HEK293T (cell line): ENCODE results near the gene PRC1.

ENCODE experiments used
- CTBP1 ChIP-seq: fragments of 450-650 bp; IDR thresholded peaks from 2 replicates; pipeline ENCODE4 v1.6.1; 2016; ENCODE audit warnings: borderline replicate concordance
- FOXA1 ChIP-seq: fragments of 450-650 bp; IDR thresholded peaks from 2 replicates; pipeline ENCODE4 v1.6.1; 2016; ENCODE audit warnings: mild to moderate bottlenecking
- FOXK2 ChIP-seq: fragments of 450-650 bp; IDR thresholded peaks from 2 replicates; pipeline ENCODE4 v1.6.1; 2016; ENCODE audit warnings: mild to moderate bottlenecking
- SP1 ChIP-seq: fragments of 450-650 bp; IDR thresholded peaks from 2 replicates; pipeline ENCODE4 v1.6.1; 2017
- TF ChIP-seq, protein P1 (sequence below): fragments of 450-650 bp; IDR thresholded peaks from 2 replicates; pipeline ENCODE4 v1.6.1; 2016

- TF ChIP-seq FOXK2 (no peak), FOXA1 (no peak), SP1 (no peak), CTBP1 (no peak)
- TF ChIP-seq, protein P1, sequence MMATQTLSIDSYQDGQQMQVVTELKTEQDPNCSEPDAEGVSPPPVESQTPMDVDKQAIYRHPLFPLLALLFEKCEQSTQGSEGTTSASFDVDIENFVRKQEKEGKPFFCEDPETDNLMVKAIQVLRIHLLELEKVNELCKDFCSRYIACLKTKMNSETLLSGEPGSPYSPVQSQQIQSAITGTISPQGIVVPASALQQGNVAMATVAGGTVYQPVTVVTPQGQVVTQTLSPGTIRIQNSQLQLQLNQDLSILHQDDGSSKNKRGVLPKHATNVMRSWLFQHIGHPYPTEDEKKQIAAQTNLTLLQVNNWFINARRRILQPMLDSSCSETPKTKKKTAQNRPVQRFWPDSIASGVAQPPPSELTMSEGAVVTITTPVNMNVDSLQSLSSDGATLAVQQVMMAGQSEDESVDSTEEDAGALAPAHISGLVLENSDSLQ = no peak
Measured at GRCh38 chr15:90921887-90922286, 72.4 kb downstream of the PRC1 start.
